Retinal pigment epithelial cell (primary cell): ENCODE measurements around the gene OTUB1.

Experiments used
- DNase-seq: peaks from one replicate; pipeline ENCODE4 v3.0.0-alpha.2; 2010; ENCODE audit warnings: low read depth
- H3K4me3 ChIP-seq: 2 replicates; pipeline ENCODE4 v1.5.1; 2011; ENCODE audit warnings: mild to moderate bottlenecking, low read length, control low read depth, moderate library complexity
- CTCF ChIP-seq: conservative IDR thresholded peaks from 2 replicates; pipeline ENCODE4 v1.5.1; 2011; ENCODE audit warnings: low read depth, low read length, control low read depth, inconsistent platforms

Gene OTUB1

GRCh38 chr11:63986156-63986931, at the start of gene OTUB1:
Gene OTUB1 (plus strand): TSS chr11:63986438. CDS start chr11:63986457, 19 bp downstream.
- no peak for TF ChIP-seq CTCF
- peak; percentile 78 for DNase-seq
- H3K4me3 ChIP-seq, result peak within 1 kb of the TSS; percentile 87

GRCh38 chr11:63937713-63938478, 48.3 kb upstream of the OTUB1 start:
- peak overlapping the region; percentile 64 for H3K4me3 ChIP-seq
- no peak for DNase-seq
- no peak for TF ChIP-seq CTCF

GRCh38 chr11:63938479-63939396, 47.5 kb upstream of the OTUB1 start, which contains the start of gene NAA40:
Gene NAA40 (plus strand): TSS chr11:63939002. CDS start chr11:63939097, 95 bp downstream.
- H3K4me3 ChIP-seq, result peak within 1 kb of the TSS; percentile 85
- DNase-seq, result peak; percentile 83
- TF ChIP-seq CTCF, result no peak

GRCh38 chr11:63939397-63939891, 46.8 kb upstream of the OTUB1 start:
- peak; percentile 5 for TF ChIP-seq CTCF
- DNase-seq, result no peak
- H3K4me3 ChIP-seq, result peak overlapping the region; percentile 85

GRCh38 chr11:63940786-63941185, 45.5 kb upstream of the OTUB1 start:
- no peak for TF ChIP-seq CTCF
- DNase-seq, result no peak
- H3K4me3 ChIP-seq, result no peak overlapping the region

- TF ChIP-seq CTCF, result no peak
- no peak for DNase-seq
- no peak overlapping the region for H3K4me3 ChIP-seq
Measured at GRCh38 chr11:63941901-63942300, 44.3 kb upstream of the OTUB1 start.
